GM12878 (cell line): Measurements from ENCODE around the gene CDH10. TPM values are rescaled to one million over a fixed set of nuclear protein-coding genes. Genes with fewer than 3 reads are reported as not detected.

Source experiments
- ATAC-seq: fragments of 200-7000 bp; cut with Tn5 transposase; 3 replicates; pipeline ENCODE4 v1.9.1; 2020; ENCODE audit warnings: mild to moderate bottlenecking, moderate library complexity
- BruUV-seq: library from RNA; stranded (reverse); fragments of 400-500 nt; replicated peaks from 2 replicates; lab custom pipeline; 2021; lab: Mats Ljungman, UMichigan
- CTCF ChIA-PET: fragments of 300-600 bp; sonication (Branson Sonifier 250); formaldehyde crosslinking; extraction: SDS; loops from one replicate; lab custom pipeline; 2021; ENCODE audit warnings: inconsistent platforms; lab: Yijun Ruan, JAX
- POLR2A ChIA-PET: fragments of 350-600 bp; formaldehyde crosslinking; extraction: SDS; loops from one replicate; lab custom pipeline; 2021; ENCODE audit warnings: inconsistent platforms; lab: Charles Lee
- RAD21 ChIA-PET: fragments of 300-600 bp; sonication (Branson Sonifier 250); formaldehyde crosslinking; loops from one replicate; lab custom pipeline; 2023; ENCODE audit warnings: antibody characterized with exemption; ENCODE audit not compliant: unreplicated experiment; lab: Charles Lee
- SMC1A ChIA-PET: fragments of 300-600 bp; sonication (Branson Sonifier 250); formaldehyde crosslinking; loops from one replicate; lab custom pipeline; 2023; ENCODE audit not compliant: unreplicated experiment, uncharacterized antibody; lab: Charles Lee
- DNase-seq: peaks from one replicate; pipeline ENCODE4 v3.0.0-alpha.2; 2011; ENCODE audit warnings: low read depth, low spot score
- FAIRE-seq: peaks from 3 replicates; lab custom pipeline; 2011; peaks lifted over from hg19 to GRCh38; lab: Jason Lieb, UNC
- H2AFZ ChIP-seq: 2 replicates; pipeline ENCODE4 v1.6.0; 2011; ENCODE audit warnings: low read depth, low read length, control low read depth; ENCODE audit not compliant: control insufficient read depth
- H3K27ac ChIP-seq: 2 replicates; pipeline ENCODE4 v1.5.1; 2011; ENCODE audit warnings: control low read depth; ENCODE audit not compliant: control insufficient read depth, insufficient read depth
- H3K27me3 ChIP-seq, 2 experiments: replicated peaks in 1 of 2; 2 replicates each; pipeline versions ENCODE4 v1.6.0 to v1.6.1; 2011; ENCODE audit warnings: low read length in 1 of 2; ENCODE audit not compliant: control insufficient read depth in 2 of 2, insufficient read depth in 2 of 2
- H3K36me3 ChIP-seq, 2 experiments: 2 replicates each; pipeline ENCODE4 v1.5.1; 2011; ENCODE audit warnings: low read length in 1 of 2; ENCODE audit not compliant: control insufficient read depth in 2 of 2, insufficient read depth in 2 of 2
- H3K4me1 ChIP-seq: 2 replicates; pipeline ENCODE4 v1.6.1; 2011; ENCODE audit warnings: mild to moderate bottlenecking, low read length, moderate library complexity, mixed read lengths; ENCODE audit not compliant: control insufficient read depth, insufficient read depth
- H3K4me2 ChIP-seq: 2 replicates; pipeline ENCODE4 v1.6.0; 2011; ENCODE audit warnings: control low read depth; ENCODE audit not compliant: control insufficient read depth, insufficient read depth
- H3K4me3 ChIP-seq: fragments of 200-600 bp; sonication (generic); 2 replicates; pipeline ENCODE4 v1.5.1; 2016
- H3K79me2 ChIP-seq: 2 replicates; pipeline ENCODE4 v1.6.0; 2011; ENCODE audit warnings: low read length; ENCODE audit not compliant: control insufficient read depth, insufficient read depth
- H3K9ac ChIP-seq: 2 replicates; pipeline ENCODE4 v1.8.0; 2011; ENCODE audit warnings: low read length, control low read depth, mixed read lengths; ENCODE audit not compliant: control insufficient read depth, insufficient read depth
- H3K9me3 ChIP-seq: replicated peaks from 3 replicates; pipeline ENCODE4 v1.5.1; 2011; ENCODE audit warnings: mild to moderate bottlenecking, low read length; ENCODE audit not compliant: control insufficient read depth, insufficient read depth
- H4K20me1 ChIP-seq: 2 replicates; pipeline ENCODE4 v1.6.0; 2011; ENCODE audit not compliant: control insufficient read depth, insufficient read depth
- CREM ChIP-seq: IDR thresholded peaks from 2 replicates; pipeline ENCODE4 v1.6.1; 2014; ENCODE audit warnings: antibody characterized with exemption, low read depth
- E4F1 ChIP-seq: fragments of 450-650 bp; IDR thresholded peaks from 2 replicates; pipeline ENCODE4 v1.6.1; 2018; ENCODE audit warnings: borderline replicate concordance, mild to moderate bottlenecking; ENCODE audit not compliant: partially characterized antibody
- GABPA ChIP-seq: IDR thresholded peaks from 2 replicates; pipeline ENCODE4 v1.6.1; 2014; ENCODE audit warnings: antibody characterized with exemption, low read depth, mild to moderate bottlenecking, inconsistent platforms
- POLR2AphosphoS5 ChIP-seq: IDR thresholded peaks from 2 replicates; pipeline ENCODE4 v1.6.1; 2011; ENCODE audit warnings: mild to moderate bottlenecking, low read length, inconsistent platforms
- TCF3 ChIP-seq: IDR thresholded peaks from 2 replicates; pipeline ENCODE4 v1.6.1; 2012; ENCODE audit warnings: low read depth, mild to moderate bottlenecking, low read length, borderline replicate concordance; ENCODE audit not compliant: insufficient read depth
- ZBTB33 ChIP-seq: fragments of 450-650 bp; IDR thresholded peaks from 2 replicates; pipeline ENCODE4 v1.6.1; 2017; ENCODE audit warnings: mild to moderate bottlenecking
- ZNF622 ChIP-seq: fragments of 450-650 bp; IDR thresholded peaks from 2 replicates; pipeline ENCODE4 v1.6.1; 2017; ENCODE audit warnings: mild to moderate bottlenecking, inconsistent platforms
- ZNF687 ChIP-seq: fragments of 450-650 bp; IDR thresholded peaks from 2 replicates; pipeline ENCODE4 v1.6.1; 2017; ENCODE audit warnings: mild to moderate bottlenecking, moderate library complexity
- WGBS: methylation state at CpG from one replicate; pipeline ENCODE4 v1.1.6; 2016; ENCODE audit warnings: low lambda C conversion rate; ENCODE audit not compliant: insufficient replicate concordance, insufficient coverage; ENCODE audit errors: missing lambda C conversion rate; 5-methylcytosine and 5-hydroxymethylcytosine counted together
- in situ Hi-C: fragments of 300-500 bp; cut with MboI; formaldehyde crosslinking; loops from 9 replicates; pipeline ENCODE4 v1.14.3; 2018; ENCODE audit warnings: mixed read lengths
- intact Hi-C: fragments of 100-400 bp; cut with micrococcal nuclease; formaldehyde crosslinking; loops from one replicate; pipeline ENCODE4 v1.14.2; 2022; ENCODE audit not compliant: unreplicated experiment
- polyA plus RNA-seq, 11 experiments: library from polyadenylated mRNA; depleted of rRNA in 4 of 11; unstranded in 6 of 11; stranded (reverse) in 5 of 11; fragments of >200 nt; fragmentation: Nextera tagmentation in 4 of 11; fragmentation: Illumina TruSeq in 1 of 11; extraction: Ambion mirVana in 4 of 11; extraction: Trizol in 1 of 11; gene quantifications; 1 replicate in 1 of 11; 2 replicates in 10 of 11; pipeline versions ENCODE4 v1.2.1 to v1.2.3, GENCODE V29; 2011 to 2016; ENCODE audit warnings: inconsistent platforms in 2 of 11, missing spikeins in 2 of 11, low read depth in 1 of 11
- total RNA-seq, 4 experiments: library from RNA; depleted of rRNA in 3 of 4; stranded (reverse); fragments of >200 nt in 3 of 4; fragmentation: Illumina TruSeq in 1 of 4; extraction: Trizol in 1 of 4; gene quantifications; 2 replicates each; pipeline versions ENCODE4 v1.2.1 to v1.2.3, GENCODE V29; 2013 to 2021

Gene CDH10
- total and polyA plus RNA-seq, 10 of the 15 experiments (the other 5 are each of a cell fraction or from before 2014, with no cell fraction given), result 0.04 to 0.05 TPM; not detected in 8

- Histone ChIP-seq H3K36me3 (no peaks in the 10 kb centered on the region), H4K20me1 (no peaks in the 10 kb centered on the region), H3K4me1 (no peaks in the 10 kb centered on the region), H3K27ac (no peak overlapping the region), H3K79me2 (no peaks in the 10 kb centered on the region), H3K4me2 (no peak overlapping the region), H3K9me3 (no peaks in the 10 kb centered on the region), H3K4me3 (no peak overlapping the region), H3K9ac (no peak overlapping the region), H3K27me3 (no peaks in the 10 kb centered on the region), H2AFZ (no peak overlapping the region)
- CTCF ChIA-PET, result interaction anchor here (0.6 to 1.8 kb wide), 3 partner anchors 13 to 93 kb away, joined by 3 to 5 read pairs (median 4); no protein-coding TSS in a partner anchor
- no peak for TF ChIP-seq ZNF622
- TF ChIP-seq TCF3, result no peak
- no peak for TF ChIP-seq ZNF687
- no peak for TF ChIP-seq E4F1
- no peak for TF ChIP-seq ZBTB33
- no peak for TF ChIP-seq CREM
- TF ChIP-seq POLR2AphosphoS5, result no peak
- no peak for TF ChIP-seq GABPA
- intact Hi-C loops, result no loop called here
- RAD21 ChIA-PET, result no interaction called here
- POLR2A ChIA-PET, result no interaction called here
- no peak for DNase-seq
- in situ Hi-C loops, result no loop called here
- SMC1A ChIA-PET, result interaction anchor here (1.4 kb wide), 1 partner anchor 18 kb away, joined by 6 read pairs; no protein-coding TSS in a partner anchor
- FAIRE-seq, result no peak
- 0% methylated on average over 1 of the region's 1 CpG for WGBS
- ATAC-seq, result no peak
- BruUV-seq, result no TSS peak
Measured at GRCh38 chr5:24538346-24538745, 106.4 kb downstream of the CDH10 start.
